GM19193 (cell line): Measurements from ENCODE around the gene PAM.

Experiments
- POLR2A ChIP-seq: IDR thresholded peaks from 4 replicates; pipeline ENCODE4 v1.6.1; 2011; ENCODE audit not compliant: insufficient read depth, insufficient read length; ENCODE audit errors: extremely low read depth

The PAM gene

DNA sequence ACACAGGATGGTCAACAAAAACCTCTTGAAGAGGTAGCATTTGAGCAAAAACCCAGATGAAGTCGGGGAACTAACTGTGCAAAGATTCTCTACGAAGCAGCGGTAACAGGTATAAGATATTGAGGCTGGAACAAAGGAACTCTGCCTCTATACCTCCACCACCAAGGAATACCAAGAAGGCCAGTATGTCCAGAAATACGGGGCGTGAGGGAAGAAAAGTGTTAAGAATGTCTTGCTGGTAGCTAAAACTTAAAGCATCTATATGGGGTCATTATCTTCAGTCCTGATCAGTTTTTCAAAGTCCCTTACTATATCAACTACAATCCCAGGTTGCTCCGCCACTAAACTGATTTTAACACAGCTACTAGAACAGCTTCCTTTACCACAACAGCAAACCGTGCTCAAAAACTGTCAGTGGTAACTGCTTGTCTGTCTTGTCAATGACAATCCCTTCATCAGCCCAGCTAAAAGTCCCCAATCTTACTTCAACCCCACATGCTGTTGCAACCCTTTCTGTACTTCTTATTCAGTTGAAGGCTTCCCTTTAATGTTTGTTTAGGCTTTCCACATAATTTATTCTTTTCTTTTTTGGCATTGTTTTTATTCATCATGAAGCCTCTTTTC, 9.4 kb downstream of the PAM start:
- no peak for TF ChIP-seq POLR2A

DNA sequence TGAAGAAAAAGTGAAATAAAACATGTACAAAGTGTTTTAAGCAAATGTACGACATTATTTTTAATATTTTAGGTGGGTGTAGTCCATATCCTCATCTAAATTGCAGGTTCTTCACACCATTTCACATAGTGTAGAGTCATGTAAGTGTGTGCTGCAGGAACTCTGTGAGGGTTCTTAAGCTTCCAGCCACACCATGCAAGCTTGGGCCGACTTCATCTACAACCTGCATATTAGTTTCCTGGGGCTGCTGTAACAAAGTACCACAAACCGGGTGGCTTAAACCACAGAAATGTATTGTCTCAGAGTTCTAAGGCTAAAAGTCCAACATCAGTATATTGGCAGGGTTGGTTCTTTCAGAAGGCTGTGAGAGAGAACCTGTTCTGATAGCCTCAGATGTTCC, 10.2 kb downstream of the PAM start:
- TF ChIP-seq POLR2A, result no peak

- TF ChIP-seq POLR2A, result no peak
Measured at GRCh38 chr5:102766295-102767090, 11.4 kb downstream of the PAM start.

- TF ChIP-seq POLR2A, result no peak
Measured at GRCh38 chr5:102767862-102768261, 12.8 kb downstream of the PAM start.

GRCh38 chr5:102770803-102771202, 15.7 kb downstream of the PAM start:
- no peak for TF ChIP-seq POLR2A

DNA sequence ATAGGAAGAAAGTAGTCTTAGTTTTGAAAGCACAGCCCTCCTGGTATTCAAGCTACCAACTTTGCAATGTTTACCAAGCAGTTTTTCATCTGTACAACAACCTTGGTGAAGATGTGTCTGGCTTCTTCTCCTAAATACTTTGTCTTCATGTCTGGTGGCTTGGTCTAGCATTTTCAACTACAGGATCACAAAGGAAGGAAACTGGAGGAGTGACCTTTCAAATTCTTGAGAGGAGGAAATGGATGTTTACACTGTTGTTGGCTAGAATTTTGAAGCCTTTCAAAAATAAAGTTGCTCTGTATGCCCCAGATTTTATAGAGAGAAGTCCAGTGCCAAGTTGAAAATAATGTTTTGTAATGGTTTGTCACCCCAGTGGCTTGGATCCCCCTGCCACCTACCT, 16.3 kb downstream of the PAM start:
- TF ChIP-seq POLR2A, result no peak

DNA sequence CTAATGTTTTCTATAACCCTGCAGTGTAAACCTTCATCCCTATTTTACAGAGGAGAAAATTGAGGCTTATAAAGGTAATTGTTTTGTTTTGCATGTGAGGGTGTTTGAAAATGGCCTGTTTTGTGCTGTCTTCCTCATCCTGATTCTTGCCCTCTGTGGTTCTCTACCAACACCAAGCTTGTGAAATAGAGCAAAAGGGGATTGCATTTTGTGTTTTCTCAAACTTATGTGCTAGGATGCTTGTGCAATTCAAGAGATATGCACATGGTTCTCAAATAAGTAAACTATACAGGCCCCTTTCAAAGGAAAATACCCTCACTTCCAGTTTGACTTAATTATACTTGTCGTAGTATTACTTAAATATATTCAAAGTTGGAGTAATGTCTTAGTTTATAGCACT, 17.2 kb downstream of the PAM start:
- no peak for TF ChIP-seq POLR2A

DNA sequence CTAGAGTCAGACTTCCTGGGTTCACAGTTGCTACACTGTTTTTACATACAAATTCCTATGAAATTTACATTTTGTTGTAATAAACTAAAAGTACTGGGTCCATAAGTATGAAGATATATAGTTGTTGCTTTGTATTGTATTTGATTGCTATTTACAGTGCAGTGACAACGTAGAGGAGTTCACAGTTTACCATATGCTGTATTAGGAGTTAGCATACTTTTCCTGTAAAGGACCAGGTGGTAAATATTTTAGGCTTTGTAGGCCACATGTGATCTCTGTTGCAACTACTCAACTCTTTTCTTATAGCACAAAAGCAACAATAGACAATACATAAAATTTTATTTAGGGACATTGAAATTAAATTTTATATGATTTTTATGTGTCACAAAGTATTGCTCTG, 18.0 kb downstream of the PAM start:
- no peak for TF ChIP-seq POLR2A

DNA sequence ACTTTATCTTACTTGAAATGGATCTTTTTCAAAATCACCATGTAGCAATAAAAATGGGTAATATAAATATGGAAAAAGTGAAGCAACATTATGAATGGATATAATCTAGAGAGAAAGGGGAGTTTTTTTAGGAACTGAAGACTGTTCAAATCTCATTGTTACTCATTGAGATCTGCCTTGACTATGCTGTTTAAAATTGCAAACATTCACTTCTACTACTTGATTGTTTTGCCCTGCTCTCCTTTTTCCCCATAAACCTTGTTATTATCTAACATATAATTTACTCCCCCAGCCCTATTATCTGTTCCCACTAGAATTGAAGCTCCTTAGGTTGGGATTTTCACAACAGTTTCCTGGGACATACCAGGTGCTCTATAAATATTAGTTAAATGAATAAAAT, 22.0 kb downstream of the PAM start:
- TF ChIP-seq POLR2A, result no peak

GRCh38 chr5:102778478-102778877, 23.4 kb downstream of the PAM start:
- no peak for TF ChIP-seq POLR2A

DNA sequence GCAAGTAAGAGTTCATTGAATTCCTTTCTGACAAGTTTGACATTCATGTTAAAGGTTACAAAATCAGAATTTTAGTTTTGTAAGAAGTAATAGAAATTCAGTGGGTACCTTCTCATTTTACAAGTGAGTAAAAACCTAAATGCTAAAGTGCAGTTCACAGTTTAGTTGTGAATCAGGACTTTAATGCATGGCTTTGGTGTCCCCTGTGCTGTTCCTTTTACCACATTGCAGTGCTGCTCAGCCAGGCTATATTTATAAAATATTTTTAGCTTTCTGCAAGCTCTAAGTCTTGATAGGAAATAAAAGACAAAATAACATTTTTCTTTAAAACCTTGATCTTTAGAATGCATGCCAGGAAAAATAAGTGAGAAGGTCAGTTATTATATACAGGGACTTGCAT, 26.3 kb downstream of the PAM start:
- TF ChIP-seq POLR2A, result no peak

GRCh38 chr5:102781786-102782185, 26.7 kb downstream of the PAM start:
- TF ChIP-seq POLR2A, result no peak

DNA sequence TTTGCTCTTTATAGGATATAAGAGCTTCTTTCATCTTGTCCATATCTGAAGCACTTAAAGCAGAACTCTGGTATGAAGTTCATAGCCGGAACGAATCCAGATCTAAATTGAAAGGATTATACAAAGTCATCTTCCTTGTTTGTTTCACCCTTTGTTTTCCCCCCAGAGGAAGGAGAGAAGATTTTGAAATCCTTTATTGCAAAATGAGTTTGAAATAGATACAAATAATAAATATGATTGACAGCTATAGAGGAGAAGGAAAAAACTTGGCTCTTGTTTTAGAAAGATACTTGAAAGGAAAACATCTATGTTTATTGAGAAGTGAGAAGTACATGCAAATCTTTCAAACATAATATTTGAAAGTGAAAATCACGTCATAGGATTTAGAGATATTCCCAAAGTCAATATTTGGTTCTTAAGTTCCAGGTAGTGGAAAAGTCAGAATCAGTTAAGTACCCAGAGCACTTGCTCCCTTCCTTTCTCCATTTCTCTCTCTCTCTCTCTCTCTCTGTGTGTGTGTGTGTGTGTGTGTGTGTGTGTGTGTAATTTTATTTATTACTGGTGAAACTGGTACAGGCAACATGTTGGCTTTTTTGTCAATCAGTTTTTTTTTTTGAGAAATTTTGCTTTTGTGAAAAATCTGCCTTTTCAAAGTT, 27.2 kb downstream of the PAM start:
- TF ChIP-seq POLR2A, result no peak

- no peak for TF ChIP-seq POLR2A
Measured at GRCh38 chr5:102787134-102787533, 32.0 kb downstream of the PAM start.

GRCh38 chr5:102788788-102789187, 33.7 kb downstream of the PAM start:
- TF ChIP-seq POLR2A, result no peak

GRCh38 chr5:102789469-102789868, 34.4 kb downstream of the PAM start:
- TF ChIP-seq POLR2A, result no peak
